Measurements from ENCODE around the gene SCD5. TPM values are rescaled to one million over a fixed set of nuclear protein-coding genes. Genes with fewer than 3 reads are reported as not detected.

Gene SCD5
- total and polyA plus RNA-seq, 9 of the 15 experiments (the other 6 are each of a cell fraction or from before 2014, with no cell fraction given), result 0.01 to 0.20 (median 0.03) TPM; not detected in 5

DNA sequence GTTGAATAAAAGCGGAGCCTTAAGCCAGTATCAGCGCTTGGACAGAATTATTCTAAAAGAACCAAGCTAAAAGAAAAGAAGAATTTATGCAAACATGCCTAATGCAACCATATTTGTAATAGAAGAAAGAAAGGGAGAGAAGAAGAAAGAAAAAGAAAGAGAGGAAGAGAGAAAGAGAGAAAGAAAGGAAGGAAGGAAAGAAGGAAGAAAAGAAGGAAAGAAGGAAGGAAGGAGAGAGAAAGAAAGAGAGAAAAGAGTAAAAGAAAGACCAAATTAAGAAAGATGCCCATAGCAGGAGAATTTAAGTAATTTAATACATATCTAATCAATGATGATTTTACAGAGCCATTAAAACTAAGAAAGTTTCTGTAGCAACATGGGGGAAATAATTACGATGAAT, 206.0 kb downstream of the SCD5 start:
- no peak for DNase-seq (ENCODE audit: extremely low read depth in 1 of 4, low spot score in 3 of 4)
- FAIRE-seq, result no peak
- in situ Hi-C loops (cut with MboI), result no loop called here

DNA sequence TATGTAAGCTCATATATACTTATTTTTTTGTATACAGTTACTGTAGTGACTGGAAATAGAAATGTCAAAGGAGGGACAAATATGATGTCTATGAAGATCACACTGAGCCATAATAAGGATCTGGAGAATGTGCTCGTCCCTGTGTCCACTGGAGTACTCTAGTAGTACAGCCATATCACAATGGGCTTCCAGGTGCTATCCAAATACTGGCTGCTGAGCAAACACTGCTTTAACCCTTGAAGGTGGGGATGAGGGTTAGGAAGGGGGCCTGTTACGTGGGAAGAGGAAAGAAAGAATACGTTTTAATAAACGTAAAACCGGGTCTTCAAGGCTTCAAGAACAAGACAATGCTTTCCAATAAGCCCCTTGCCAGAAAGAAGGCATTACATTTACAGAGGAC, 207.0 kb downstream of the SCD5 start:
- DNase-seq (ENCODE audit: extremely low read depth in 1 of 4, low spot score in 3 of 4) (no peak), FAIRE-seq (no peak), ATAC-seq (no peak)
- Histone ChIP-seq H3K4me3 (no peak overlapping the region), H3K4me1 (replicated peaks in 1 of 2; ENCODE audit: control insufficient read depth in 2 of 2, insufficient read depth in 2 of 2, low read length in 2 of 2) (no peaks in the 10 kb centered on the region), H3K36me3 (ENCODE audit: control insufficient read depth, insufficient read depth, low read length) (no peaks in the 10 kb centered on the region), H4K20me1 (replicated peaks; ENCODE audit: control insufficient read depth, insufficient read depth, low read length) (no peaks in the 10 kb centered on the region), H3K27ac (ENCODE audit: extremely low read depth, low read depth, low read length) (no peak overlapping the region), H3K27me3 (ENCODE audit: control insufficient read depth in 2 of 2, insufficient read depth in 2 of 2, low read length in 2 of 2) (peaks cover 0 to 10% of the 10 kb centered on the region in 2 experiments; a peak in 2 of 5 replicates), H3K4me2 (ENCODE audit: insufficient read depth, low read length) (no peak overlapping the region), H3K79me2 (ENCODE audit: control insufficient read depth, insufficient read depth, low read length) (no peaks in the 10 kb centered on the region), H3K9ac (ENCODE audit: insufficient read depth in 1 of 2, low read depth in 2 of 2, low read length in 2 of 2) (no peak overlapping the region), H3K9me3 (replicated peaks; ENCODE audit: control insufficient read depth, insufficient read depth, low read depth, low read length) (no peaks in the 10 kb centered on the region), H3K9me1 (ENCODE audit: control insufficient read depth, insufficient read depth, low read length) (no peaks in the 10 kb centered on the region), H2AFZ (ENCODE audit: low read depth, low read length) (no peak overlapping the region)
- ChIA-PET POLR2A (no interaction called here), CTCF (ENCODE audit: low intra/inter-chr PET ratio) (no interaction called here)
- intact Hi-C loops (cut with micrococcal nuclease), result no loop called here
- in situ Hi-C loops (cut with MboI), result no loop called here
- BruUV-seq (replicated peaks), result no TSS peak
- 0% methylated on average over 5 of the region's 5 CpGs for WGBS (ENCODE audit: insufficient coverage, low coverage, missing lambda C conversion rate)
- no peak for TF ChIP-seq IRF2 (CRISPR knock-in tag; IDR thresholded peaks at IDR 0.05)
- no peak for TF ChIP-seq SP1 (CRISPR knock-in tag; IDR thresholded peaks at IDR 0.05)
- TF ChIP-seq, protein P1, sequence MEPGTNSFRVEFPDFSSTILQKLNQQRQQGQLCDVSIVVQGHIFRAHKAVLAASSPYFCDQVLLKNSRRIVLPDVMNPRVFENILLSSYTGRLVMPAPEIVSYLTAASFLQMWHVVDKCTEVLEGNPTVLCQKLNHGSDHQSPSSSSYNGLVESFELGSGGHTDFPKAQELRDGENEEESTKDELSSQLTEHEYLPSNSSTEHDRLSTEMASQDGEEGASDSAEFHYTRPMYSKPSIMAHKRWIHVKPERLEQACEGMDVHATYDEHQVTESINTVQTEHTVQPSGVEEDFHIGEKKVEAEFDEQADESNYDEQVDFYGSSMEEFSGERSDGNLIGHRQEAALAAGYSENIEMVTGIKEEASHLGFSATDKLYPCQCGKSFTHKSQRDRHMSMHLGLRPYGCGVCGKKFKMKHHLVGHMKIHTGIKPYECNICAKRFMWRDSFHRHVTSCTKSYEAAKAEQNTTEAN (CRISPR knock-in tag; IDR thresholded peaks at IDR 0.05), result no peak
- no peak for TF ChIP-seq SUPT5H (IDR thresholded peaks at IDR 0.05)
- no peak for TF ChIP-seq TAL1 (IDR thresholded peaks at IDR 0.05)
- no peak for TF ChIP-seq NR3C1 (CRISPR knock-in tag; IDR thresholded peaks at IDR 0.05)
- no peak for TF ChIP-seq ZNF274 (IDR thresholded peaks at IDR 0.05; ENCODE audit: borderline replicate concordance, low read depth, low read length)
- TF ChIP-seq, protein P2, sequence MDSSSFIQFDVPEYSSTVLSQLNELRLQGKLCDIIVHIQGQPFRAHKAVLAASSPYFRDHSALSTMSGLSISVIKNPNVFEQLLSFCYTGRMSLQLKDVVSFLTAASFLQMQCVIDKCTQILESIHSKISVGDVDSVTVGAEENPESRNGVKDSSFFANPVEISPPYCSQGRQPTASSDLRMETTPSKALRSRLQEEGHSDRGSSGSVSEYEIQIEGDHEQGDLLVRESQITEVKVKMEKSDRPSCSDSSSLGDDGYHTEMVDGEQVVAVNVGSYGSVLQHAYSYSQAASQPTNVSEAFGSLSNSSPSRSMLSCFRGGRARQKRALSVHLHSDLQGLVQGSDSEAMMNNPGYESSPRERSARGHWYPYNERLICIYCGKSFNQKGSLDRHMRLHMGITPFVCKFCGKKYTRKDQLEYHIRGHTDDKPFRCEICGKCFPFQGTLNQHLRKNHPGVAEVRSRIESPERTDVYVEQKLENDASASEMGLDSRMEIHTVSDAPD (CRISPR knock-in tag; IDR thresholded peaks at IDR 0.05), result no peak
- TF ChIP-seq U2AF1 (optimal IDR thresholded peaks at IDR 0.05; ENCODE audit: low read depth, low read length), result no peak
- TF ChIP-seq ZNF24 (IDR thresholded peaks at IDR 0.05), result no peak
- no peak for TF ChIP-seq ESRRA (IDR thresholded peaks at IDR 0.05; ENCODE audit: borderline replicate concordance, low read depth)
- no peak for TF ChIP-seq ZBTB8A (IDR thresholded peaks at IDR 0.05; ENCODE audit: partially characterized antibody)

More for the DNA sequence above, 206.0 kb downstream of the SCD5 start:
- Histone ChIP-seq H3K4me1 (replicated peaks in 1 of 2; ENCODE audit: control insufficient read depth in 2 of 2, insufficient read depth in 2 of 2, low read length in 2 of 2) (no peaks in the 10 kb centered on the region), H3K9ac (ENCODE audit: insufficient read depth in 1 of 2, low read depth in 2 of 2, low read length in 2 of 2) (no peak overlapping the region), H3K27ac (ENCODE audit: extremely low read depth, low read depth, low read length) (no peak overlapping the region), H3K27me3 (ENCODE audit: control insufficient read depth in 2 of 2, insufficient read depth in 2 of 2, low read length in 2 of 2) (peaks cover 0 to 5% of the 10 kb centered on the region in 2 experiments; a peak in 1 of 5 replicates), H4K20me1 (replicated peaks; ENCODE audit: control insufficient read depth, insufficient read depth, low read length) (no peaks in the 10 kb centered on the region), H3K9me1 (ENCODE audit: control insufficient read depth, insufficient read depth, low read length) (no peaks in the 10 kb centered on the region), H3K4me2 (ENCODE audit: insufficient read depth, low read length) (no peak overlapping the region), H3K36me3 (ENCODE audit: control insufficient read depth, insufficient read depth, low read length) (no peaks in the 10 kb centered on the region), H3K79me2 (ENCODE audit: control insufficient read depth, insufficient read depth, low read length) (no peaks in the 10 kb centered on the region), H3K4me3 (no peak overlapping the region), H2AFZ (ENCODE audit: low read depth, low read length) (no peak overlapping the region), H3K9me3 (replicated peaks; ENCODE audit: control insufficient read depth, insufficient read depth, low read depth, low read length) (no peaks in the 10 kb centered on the region)
- 0% methylated on average over 3 of the region's 3 CpGs for WGBS (ENCODE audit: insufficient coverage, low coverage, missing lambda C conversion rate)
- no peak for ATAC-seq
- CTCF ChIA-PET (ENCODE audit: low intra/inter-chr PET ratio), result no interaction called here
- TF ChIP-seq, protein P3, sequence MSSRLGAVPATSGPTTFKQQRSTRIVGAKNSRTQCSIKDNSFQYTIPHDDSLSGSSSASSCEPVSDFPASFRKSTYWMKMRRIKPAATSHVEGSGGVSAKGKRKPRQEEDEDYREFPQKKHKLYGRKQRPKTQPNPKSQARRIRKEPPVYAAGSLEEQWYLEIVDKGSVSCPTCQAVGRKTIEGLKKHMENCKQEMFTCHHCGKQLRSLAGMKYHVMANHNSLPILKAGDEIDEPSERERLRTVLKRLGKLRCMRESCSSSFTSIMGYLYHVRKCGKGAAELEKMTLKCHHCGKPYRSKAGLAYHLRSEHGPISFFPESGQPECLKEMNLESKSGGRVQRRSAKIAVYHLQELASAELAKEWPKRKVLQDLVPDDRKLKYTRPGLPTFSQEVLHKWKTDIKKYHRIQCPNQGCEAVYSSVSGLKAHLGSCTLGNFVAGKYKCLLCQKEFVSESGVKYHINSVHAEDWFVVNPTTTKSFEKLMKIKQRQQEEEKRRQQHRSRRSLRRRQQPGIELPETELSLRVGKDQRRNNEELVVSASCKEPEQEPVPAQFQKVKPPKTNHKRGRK (tag; IDR thresholded peaks at IDR 0.05), result peak; percentile 60
- no peak for TF ChIP-seq FOXJ2 (tag; IDR thresholded peaks at IDR 0.05)
- intact Hi-C loops (cut with micrococcal nuclease), result no loop called here
- no TSS peak for BruUV-seq (replicated peaks)
- POLR2A ChIA-PET, result no interaction called here
